GM21737 (cell line): ENCODE results near the gene CSTPP1.
A peak's percentile ranks its signal among the peaks of the same experiment; 100 is the strongest.
"Not testable (repeated sequence)": the region's sequence is repeated elsewhere in the genome, so short reads cannot be mapped to it uniquely, and the experiment has no call there.

ENCODE experiments used
- ATAC-seq: cut with Tn5 transposase; IDR thresholded peaks from one replicate; pipeline ENCODE4 v1.9.1; 2021; ENCODE audit warnings: mild to moderate bottlenecking, moderate library complexity; ENCODE audit not compliant: unreplicated experiment

CSTPP1 gene

DNA sequence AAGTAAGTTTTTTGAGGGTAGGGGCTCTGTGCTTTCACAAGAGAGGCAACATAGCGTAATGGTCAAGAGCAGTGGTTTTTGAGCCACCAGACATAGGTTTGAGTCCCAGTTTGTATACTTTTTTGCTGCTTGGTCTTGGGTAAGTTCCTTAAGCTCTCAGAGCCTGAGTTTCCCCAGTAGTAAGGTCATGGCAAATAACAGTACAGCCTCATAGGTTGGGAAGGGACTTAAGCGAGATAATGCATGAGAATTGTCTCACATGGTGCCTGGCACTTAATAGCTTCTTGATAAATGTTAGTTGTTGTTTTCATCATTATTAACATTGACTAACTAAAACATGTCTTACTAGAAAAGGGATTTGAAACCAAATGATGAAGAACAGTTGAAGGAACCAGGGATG, 157.0 kb downstream of the CSTPP1 start:
- ATAC-seq: no peak

DNA sequence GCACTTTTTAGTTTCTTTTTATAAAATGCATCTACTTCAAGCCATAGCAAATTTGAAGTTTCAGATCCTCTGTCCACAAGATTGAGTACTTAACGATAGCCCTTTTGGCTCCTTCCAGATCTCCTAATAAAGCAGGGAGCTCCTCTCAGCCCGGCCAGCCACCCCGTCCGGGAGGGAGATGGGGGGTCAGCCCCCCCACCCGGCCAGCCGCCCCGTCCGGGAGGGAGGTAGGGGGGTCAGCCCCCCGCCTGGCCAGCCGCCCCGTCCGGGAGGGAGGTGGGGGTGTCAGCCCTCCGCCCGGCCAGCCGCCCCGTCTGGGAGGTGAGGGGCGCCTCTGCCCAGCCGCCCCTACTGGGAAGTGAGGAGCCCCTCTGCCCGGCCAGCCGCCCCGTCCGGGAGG, 160.3 kb downstream of the CSTPP1 start:
- ATAC-seq: not testable (repeated sequence)

DNA sequence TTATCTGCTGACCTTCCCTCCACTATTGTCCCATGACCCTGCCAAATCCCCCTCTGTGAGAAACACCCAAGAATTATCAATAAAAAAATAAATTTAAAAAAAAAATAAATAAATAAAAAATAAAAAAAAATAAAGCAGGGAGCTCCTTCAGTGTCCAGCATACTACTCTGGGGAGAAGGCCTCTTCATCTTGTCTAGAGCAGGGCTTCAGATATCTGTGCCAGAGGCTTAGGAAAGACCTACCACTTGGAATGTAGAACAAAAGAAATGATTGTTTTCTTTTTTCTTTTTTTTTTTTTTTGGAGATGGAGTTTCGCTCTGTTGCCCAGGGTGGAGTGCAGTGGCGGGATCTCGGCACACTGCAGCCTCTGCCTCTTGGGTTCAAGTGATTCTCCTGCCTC, 161.7 kb downstream of the CSTPP1 start:
- ATAC-seq: not testable (repeated sequence)

DNA sequence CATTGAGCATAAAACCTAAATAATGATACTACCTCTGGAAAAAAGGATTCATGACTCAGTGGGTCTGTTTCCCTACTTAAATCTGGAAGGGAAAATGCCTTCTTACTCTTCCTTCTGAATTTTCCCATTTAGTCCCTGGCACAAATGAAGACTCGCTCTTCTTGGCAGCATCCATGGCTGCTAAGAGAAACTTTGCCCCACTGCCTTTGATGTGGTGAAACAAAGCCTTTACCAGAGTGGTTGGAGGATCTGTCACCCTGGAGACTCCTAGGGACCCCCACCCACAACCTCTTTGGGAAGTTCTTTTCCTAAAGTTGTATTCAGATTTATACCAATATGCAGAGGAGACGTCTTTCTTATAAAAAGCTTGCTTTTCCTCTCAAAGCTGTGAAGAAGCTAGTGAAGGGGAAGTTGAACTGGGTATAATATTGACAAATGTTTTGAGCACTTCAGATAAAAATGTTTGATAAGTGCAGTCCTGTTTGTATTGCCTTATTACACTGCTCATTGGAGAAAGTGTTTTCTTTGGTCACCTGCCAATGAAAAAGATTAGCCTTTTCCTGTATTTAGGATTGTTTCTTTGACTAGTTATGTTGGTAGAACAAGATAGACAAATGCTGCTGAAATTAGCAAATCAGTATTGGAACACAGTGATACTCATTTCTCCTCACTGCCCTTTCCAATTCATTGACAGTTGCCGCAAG, 162.8 kb downstream of the CSTPP1 start:
- ATAC-seq: no peak

DNA sequence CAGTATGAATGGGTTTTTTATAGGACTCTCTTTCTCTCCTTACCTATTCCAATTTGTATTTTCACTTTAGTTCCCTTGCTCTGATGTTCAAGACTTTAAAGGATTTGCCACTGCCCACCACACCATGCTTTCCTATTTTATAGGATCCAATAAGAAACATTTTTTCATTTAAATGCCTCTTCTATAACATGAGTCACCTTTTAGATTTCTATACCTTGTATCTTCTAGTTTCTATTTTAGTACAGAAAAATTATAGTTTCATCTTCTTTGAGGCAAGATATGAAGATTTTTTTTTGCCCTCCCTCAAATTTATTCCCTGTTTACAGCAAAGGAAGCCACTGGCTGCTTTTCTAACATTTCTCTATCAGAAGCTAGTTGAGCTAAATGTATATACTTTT, 163.4 kb downstream of the CSTPP1 start:
- ATAC-seq: no peak

DNA sequence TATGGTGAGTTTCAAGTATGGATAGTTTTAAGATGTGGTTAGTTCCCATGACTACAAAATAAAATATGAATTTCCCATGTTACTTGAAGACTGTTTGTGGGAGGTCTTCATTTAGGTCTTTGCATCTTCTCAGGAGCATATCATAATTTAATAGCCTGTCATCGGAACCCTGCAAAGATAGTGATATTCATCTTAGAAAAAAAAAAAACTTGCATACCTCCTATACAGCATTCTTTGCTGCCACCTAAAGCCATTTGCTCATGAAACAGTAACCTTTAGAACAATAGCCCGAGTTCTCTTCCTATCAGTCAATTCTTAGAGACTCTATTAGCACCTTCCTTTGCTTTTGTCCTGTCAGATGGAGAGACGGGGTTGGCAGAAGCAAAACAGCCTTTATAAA, 164.8 kb downstream of the CSTPP1 start:
- ATAC-seq: no peak

DNA sequence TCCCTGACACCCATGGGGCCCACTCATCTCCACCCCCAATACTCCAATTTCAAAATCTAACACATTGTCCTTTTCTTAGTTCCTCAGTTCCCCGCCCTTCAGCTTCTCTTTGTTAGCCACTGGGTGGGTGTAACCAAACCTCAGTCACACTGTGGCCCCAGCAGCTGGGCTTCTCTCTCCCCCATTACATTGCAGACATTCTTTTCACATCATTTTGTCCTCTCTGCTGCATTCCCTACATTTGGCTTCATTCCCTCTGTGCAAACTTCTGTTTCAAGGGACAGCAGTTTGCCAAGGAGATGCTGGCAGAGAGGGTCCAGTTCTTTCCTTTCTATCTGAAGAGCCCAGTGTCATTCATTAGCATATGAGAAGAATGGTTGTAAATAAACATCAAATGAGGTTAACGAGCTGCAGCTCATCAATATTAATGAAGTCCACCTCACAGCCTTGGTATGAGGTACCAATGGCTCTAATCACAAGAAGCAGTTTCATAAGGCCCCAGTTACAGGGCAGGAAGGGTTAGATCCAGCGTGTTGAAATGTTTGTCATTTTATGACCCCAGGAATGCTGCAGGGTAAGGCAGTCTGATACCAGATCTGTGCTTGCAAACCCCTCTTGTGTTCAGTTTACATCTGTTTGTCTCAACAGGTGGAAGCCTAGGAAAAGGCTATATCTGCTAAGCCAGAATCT, 167.8 kb downstream of the CSTPP1 start:
- no peak for ATAC-seq

DNA sequence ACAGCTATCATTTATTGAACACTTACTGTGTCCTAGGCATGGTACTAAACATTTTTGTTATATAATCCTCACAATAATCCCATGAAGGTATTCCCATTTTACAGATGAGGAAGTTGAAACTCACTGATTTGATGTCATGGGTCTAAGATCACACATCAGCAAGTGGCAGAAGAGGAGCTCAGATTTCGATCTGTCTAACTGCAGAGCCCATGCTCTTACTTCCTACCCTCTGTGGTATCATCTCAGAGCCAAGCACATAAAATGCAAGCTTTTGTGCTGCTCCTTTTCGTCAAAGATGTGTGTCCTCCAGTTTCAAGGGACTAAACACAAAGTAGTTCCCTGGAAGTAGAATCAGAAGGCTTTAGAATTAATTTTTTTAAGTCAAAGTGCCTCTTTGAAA, 169.0 kb downstream of the CSTPP1 start:
- no peak for ATAC-seq

DNA sequence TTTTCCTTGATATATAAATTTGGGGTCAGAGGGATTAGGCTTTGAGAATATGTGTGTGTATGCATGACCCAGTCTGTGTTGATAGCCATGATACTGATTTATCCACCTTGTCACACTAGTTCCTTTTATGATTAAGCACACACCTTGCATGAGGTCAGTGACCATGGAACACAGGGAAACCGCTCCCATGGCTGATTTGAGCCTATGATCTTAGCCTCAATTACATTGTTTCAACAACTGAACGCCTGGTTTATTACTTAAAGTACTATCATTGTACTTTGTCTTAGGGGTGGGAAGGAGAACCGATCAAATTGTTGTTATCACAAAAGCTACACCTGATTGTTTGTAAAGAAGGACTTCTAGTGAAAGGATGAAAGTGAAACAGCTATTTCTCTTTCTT, 169.4 kb downstream of the CSTPP1 start:
- no peak for ATAC-seq

DNA sequence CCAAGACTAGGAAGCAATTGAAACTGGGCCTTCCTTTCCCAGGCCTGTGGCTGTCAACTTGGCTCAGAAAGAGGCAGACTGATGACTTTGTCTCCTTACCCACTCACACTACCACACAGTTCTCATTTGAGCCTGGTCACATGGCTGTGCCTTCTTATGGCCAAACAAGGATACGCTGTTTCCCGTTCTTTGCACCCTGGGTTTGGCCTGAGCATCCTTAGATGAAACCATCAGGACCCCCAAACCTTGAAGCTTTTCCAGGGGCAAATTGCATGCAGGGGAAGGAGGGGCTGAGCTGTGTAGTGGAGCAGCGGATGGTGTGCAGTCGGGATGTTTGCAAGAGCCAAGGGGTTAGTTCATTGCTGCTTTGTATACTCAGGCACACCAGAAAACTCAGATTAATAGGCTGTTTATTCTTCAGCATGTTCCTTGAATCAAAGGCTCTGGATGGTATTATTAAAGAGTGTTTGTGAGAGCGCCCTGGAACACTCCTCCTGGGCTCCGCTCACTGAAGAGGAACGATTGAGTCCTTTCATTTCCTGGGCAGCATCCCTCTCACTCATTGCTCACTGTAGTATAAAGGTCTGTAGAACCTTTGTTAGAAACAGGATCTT, 170.3 kb downstream of the CSTPP1 start:
- ATAC-seq: no peak

DNA sequence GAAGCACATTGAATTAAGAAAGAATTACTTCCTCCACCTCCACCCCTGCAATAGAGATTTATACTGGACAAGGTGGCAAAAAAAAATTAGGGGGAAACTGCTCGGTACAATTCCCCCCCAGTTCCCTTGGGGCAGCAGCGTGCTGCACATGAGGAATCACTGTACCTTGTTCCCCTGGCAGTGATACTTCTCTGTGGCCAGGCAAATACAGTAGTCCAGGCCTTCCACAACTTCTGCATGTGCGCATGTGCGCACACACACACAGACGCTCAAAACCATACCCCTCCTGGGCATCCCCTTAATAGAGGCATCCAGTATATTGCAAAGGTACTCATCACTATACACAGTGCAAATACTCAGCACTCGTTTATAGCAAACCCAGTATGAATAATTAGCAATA, 171.2 kb downstream of the CSTPP1 start:
- ATAC-seq: no peak

DNA sequence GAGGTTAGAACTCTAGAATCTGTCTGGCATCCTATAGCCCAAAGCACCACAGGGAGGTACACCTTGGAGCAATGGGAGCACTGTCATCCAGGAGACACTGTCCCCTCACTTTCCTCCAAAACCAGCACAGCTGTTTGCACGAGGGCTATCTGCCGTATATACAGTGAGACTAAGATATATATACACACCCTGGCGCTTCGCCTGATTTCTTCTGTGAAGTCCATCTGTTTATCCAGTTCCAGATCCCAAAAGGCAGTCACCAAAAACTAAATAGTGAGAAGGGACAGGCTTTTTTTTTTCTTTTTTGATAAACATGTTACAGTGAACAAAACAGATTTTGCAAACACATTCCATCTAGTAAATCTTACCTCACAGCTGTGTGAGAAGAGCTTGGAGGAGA, 171.7 kb downstream of the CSTPP1 start:
- no peak for ATAC-seq

DNA sequence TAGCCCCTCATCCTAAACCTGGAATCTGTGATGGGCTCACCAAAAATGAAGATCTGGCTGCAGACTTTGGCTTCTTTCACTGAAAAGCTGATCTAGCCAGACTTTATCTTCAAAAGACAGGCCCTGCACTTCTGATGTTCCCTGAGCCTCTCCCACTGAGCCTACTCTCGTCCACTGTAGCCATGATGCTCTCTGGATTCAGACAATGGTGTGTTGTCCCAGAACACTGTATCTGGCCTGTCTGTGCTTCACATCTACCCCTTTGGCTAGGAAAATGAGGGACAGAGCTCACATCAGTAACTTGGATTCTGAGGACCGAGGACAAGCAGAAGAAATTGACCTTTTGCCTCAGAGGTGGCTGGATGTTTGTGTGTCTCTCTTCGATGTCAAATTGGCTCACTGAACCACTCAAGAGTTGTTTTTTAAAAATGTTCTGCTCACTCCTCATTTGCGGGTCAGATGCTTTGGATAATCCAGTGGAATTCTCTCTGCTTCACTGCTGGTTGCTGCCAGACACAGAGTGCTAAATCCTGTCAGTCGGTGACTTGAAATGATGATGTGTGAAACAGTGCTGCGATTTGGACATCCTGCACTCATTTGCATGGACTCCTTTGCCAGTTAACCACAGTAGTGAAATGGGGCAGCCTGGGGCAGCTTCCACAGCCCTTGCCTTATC, 172.6 kb downstream of the CSTPP1 start:
- ATAC-seq: no peak

DNA sequence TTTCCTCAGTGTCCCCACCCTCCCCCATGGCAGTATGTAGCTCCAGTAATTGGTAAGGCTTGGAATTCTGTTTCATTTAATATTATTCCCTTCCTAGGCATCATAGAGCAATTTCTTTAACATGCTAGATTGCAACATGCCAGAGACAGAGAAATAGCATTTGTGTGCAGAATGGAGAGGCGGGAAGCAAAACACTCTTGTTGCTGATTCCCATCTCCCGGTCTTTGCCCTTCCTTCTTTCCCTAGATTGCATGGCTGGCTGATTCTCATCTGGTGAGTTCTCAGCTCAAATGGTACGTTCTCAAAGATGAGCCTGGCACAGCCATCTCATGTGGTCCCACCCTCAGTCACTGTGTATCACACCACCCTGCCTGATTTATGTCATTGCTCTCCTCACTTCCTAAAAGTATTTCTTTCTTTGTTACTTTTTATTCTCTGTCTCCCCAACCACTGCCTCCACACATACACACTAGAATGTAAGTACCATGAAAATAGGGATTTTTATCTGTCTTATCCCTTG, 173.2 kb downstream of the CSTPP1 start:
- ATAC-seq: no peak

DNA sequence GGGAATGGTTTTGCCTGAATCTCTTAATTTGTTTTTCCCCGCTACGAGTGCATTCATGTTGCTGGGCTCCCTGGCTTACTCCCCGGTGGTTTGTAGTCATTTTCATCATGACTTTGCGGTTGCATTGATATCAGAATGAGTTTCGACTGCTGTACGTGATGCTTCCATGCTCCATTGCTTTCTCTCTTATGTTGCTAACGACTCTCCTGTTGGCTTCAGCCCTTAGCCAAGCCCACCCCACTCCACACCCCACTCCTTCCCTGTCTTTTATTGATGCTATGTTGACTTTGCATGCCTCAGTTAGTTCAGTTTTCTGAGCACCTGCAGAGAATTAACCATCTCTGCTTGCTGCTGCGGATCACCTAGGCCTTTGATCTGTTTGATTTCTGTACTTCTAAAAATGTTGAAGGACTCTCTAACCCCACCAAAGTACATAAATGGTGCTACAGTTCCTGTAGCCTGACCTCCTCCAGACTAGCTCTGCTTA, 174.8 kb downstream of the CSTPP1 start:
- ATAC-seq: peak; percentile 83

DNA sequence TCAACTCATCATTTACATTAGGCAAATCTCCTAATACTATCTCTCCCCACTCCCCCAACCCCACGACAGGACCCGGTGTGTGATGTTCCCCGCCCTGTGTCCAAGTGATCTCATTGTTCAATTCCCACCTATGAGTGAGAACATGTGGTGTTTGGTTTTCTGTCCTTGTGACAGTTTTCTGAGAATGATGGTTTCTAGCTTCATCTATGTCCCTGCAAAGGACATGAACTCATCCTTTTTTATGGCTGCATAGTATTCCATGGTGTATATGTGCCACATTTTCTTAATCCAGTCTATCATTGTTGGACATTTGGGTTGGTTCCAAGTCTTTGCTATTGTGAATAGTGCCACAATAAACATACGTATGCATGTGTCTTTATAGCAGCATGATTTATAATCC, 176.4 kb downstream of the CSTPP1 start:
- not testable (repeated sequence) for ATAC-seq

DNA sequence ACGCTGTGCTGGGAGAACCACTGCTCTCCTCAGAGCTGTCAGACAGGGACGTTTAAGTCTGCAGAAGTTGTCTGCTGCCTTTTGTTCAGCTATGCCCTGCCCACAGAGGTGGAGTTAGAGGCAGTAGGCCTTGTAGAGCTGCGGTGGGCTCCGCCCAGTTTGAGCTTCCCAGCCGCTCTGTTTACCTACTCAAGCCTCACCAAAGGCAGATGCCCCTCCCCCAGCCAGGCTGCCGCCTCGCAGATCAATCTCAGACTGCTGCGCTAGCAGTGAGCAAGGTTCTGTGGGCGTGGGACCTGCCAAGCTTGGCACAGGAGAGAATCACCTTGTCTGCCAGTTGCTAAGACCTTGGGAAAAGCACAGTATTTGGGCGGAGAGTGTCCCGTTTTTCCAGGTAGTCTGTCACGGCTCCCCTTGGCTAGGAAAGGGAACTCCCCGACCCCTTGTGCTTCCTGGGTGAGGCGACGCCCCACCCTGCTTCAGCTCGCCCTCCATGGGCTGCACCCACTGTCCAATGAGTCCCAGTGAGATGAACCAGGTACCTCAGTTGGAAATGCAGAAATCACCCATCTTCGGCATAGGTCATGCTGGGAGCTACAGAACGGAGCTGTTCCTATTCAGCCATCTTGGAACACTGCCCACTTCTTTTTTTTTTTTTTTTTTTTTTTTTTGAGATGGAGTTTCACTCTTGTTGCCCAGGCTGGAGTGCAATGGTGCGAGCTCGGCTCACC, 182.6 kb downstream of the CSTPP1 start:
- ATAC-seq: not testable (repeated sequence)

DNA sequence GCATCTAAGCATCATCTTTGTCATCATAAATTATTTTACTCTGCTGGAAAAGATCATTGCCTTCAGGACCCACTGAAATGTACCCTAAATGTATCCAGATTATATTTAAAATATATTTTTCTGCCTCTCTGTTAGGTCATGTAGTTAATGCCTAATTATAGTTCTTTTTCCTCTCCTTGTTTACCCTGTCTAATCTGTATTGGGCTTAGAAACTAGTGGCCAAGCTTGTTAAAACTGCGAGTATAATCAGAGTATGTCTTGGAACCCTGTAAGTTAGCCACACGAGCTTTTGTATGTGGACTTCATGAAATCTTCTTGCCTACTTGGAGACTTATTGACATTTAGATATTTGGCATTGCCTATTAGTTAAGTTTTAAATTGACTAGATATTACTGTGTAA, 184.5 kb downstream of the CSTPP1 start:
- no peak for ATAC-seq

DNA sequence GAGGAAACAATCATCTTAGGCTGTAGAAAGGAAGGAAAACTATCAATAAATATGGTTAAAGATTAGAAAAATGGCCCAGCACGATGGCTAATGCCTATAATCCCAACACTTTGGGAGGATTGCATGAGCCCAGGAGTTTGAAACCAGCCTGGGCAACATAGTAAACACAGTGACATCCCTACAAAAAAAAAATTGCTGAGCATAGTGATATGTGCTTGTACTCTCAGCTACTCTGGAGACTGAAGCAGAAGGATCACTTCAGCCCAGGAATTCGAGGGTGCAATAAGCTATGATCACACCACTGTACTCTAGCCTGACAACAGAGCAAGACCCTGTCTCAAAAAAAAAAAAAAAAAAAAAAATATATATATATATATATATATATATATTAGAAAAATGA, 185.2 kb downstream of the CSTPP1 start:
- ATAC-seq: no peak

DNA sequence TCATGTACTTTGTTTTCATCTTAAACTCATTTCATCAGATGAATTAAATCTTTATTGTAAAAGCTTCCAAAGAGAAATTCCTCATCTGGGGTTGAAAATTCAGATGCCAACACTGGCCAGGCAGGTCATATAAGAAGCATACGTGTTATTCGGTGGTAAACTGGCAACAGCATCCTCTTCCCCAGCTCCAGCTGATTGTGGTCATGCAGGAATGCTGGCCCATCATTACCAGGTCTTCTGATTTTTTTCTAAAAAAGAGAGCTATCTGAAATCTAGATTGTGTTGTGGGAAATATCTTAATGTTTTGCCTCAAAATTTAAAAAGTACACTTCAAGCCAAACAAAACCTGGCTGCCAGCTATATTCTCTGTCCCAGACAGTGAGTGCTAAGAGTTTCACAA, 186.5 kb downstream of the CSTPP1 start:
- no peak for ATAC-seq

DNA sequence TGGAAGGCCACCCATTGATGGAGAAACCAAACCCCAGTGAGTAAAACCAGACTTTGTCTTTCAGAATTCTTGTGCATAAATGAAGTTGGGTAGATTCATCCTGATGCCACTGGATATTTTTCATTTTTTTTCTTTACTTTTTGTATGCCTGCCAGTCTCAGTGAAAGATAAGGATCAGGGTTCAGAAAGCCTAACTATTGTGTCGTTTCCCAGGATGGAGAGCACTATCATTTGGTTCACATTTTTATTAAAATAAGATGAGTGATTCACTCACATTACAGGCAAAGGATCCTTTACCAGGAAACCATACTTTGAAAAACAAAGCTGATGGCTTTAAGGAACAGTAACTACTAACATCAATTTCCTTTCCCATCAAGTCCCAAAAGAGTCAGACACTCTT, 188.1 kb downstream of the CSTPP1 start:
- no peak for ATAC-seq
